BJ (cell line): Measurements from ENCODE around the gene EGFL7. TPM values are rescaled to one million over a fixed set of nuclear protein-coding genes. Genes with fewer than 3 reads are reported as not detected.

ENCODE experiments used
- CTCF ChIA-PET: fragments of 350-600 bp; formaldehyde crosslinking; extraction: SDS; loops from one replicate; lab custom pipeline; 2021; ENCODE audit warnings: antibody characterized with exemption, inconsistent platforms; lab: Yijun Ruan, JAX
- POLR2A ChIA-PET: fragments of 300-600 bp; sonication (Branson Sonifier 250); formaldehyde crosslinking; extraction: SDS; loops from one replicate; lab custom pipeline; 2021; ENCODE audit warnings: antibody characterized with exemption; lab: Charles Lee
- DNase-seq: peaks from one replicate; pipeline ENCODE4 v3.0.0-alpha.2; 2011; ENCODE audit warnings: low read depth
- H3K27me3 ChIP-seq: 2 replicates; pipeline ENCODE4 v1.6.0; 2011; ENCODE audit warnings: low read length; ENCODE audit not compliant: control insufficient read depth, insufficient read depth
- H3K36me3 ChIP-seq: 2 replicates; pipeline ENCODE4 v1.5.1; 2011; ENCODE audit warnings: low read length; ENCODE audit not compliant: control insufficient read depth, insufficient read depth
- H3K4me3 ChIP-seq: 2 replicates; pipeline ENCODE4 v1.5.1; 2011; ENCODE audit warnings: low read depth, mild to moderate bottlenecking, control low read depth, low read length
- polyA plus RNA-seq: library from polyadenylated mRNA; depleted of rRNA; stranded (reverse); fragments of >200 nt; gene quantifications from 2 replicates; pipeline ENCODE4 v1.2.3, GENCODE V29; 2011
- TF ChIP-seq, protein P1 (sequence below): IDR thresholded peaks from 2 replicates; pipeline ENCODE4 v1.5.1; 2011; ENCODE audit warnings: low read depth, mild to moderate bottlenecking, control low read depth, inconsistent platforms, low read length, moderate library complexity; ENCODE audit not compliant: insufficient read depth

EGFL7 gene
- polyA plus RNA-seq, 1 experiment = 26.9 TPM

DNA sequence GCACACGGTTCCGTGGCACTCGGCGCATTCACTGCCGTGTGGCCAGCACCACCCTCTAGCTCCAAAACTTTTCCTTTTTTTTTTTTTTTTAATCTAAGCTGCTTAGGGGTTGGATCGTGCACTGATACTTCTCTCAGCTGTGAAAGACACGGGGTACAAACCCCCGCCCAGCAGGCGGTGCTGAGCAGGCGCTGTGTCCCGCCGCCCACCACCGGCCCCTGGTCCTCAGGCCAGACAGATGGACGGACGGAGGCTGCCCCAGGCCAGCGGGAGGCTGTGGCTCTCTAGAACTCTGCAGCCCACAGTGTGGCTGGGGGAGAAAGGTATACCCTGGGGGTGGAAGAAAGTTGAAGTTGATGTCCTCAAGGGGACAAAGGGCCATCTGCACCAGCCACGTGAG, 18.3 kb downstream of the EGFL7 start:
- no peak for DNase-seq
- Histone ChIP-seq H3K27me3 (no peaks in the 10 kb centered on the region), H3K36me3 (peaks cover 4% of the 10 kb centered on the region), H3K4me3 (no peak overlapping the region)
- TF ChIP-seq, protein P1, sequence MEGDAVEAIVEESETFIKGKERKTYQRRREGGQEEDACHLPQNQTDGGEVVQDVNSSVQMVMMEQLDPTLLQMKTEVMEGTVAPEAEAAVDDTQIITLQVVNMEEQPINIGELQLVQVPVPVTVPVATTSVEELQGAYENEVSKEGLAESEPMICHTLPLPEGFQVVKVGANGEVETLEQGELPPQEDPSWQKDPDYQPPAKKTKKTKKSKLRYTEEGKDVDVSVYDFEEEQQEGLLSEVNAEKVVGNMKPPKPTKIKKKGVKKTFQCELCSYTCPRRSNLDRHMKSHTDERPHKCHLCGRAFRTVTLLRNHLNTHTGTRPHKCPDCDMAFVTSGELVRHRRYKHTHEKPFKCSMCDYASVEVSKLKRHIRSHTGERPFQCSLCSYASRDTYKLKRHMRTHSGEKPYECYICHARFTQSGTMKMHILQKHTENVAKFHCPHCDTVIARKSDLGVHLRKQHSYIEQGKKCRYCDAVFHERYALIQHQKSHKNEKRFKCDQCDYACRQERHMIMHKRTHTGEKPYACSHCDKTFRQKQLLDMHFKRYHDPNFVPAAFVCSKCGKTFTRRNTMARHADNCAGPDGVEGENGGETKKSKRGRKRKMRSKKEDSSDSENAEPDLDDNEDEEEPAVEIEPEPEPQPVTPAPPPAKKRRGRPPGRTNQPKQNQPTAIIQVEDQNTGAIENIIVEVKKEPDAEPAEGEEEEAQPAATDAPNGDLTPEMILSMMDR = no peak
- POLR2A ChIA-PET = no interaction called here
- CTCF ChIA-PET = interaction anchor here (1.5 to 5.0 kb wide), 2 partner anchors 9 to 13 kb away, joined by 4 to 47 read pairs; no protein-coding TSS in a partner anchor

DNA sequence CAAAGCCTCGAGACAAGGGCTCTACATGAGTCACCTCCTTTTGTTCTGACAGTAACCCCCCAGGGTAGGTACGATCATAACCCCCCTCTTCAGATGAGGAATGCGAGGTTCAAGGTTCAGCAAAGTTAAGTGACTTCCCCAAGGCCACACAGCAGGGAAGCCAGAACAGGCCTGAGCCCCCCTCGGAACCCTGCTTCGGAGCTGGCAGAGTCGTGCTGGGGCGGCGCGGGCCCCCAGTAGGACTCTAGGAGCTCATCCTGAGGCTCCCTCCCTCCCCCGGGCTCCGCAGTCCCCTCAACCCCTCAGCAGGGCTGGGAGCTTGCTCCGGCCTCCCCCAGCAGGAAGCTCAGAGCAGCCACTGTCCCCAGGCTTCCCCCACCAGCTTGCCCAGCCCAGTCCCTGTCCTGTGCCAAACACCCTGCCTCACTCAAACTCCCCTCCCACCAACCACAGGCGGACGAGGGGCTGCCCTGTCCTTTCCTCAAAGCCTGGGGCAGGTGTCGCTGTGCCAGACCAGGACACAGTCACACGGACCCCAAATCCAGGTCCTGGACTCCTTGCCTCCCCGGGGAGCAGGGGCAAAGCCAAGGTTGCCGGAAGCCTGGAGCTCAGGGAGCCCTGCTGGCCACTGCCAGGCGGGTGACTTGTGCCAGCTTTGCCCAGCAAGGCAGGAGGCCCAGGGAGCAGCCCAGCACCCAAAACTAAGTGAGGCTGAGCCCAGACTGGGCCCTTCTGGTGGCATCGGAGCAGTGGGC, 19.4 kb downstream of the EGFL7 start:
- no peaks in the 10 kb centered on the region for H3K27me3 ChIP-seq
- H3K4me3 ChIP-seq = no peak overlapping the region
- ChIA-PET POLR2A (no interaction called here), CTCF (interaction anchor here (0.5 to 5.0 kb wide), 3 partner anchors 10 to 17 kb away, joined by 4 to 47 read pairs (median 6); no protein-coding TSS in a partner anchor)
- no peak for DNase-seq
- H3K36me3 ChIP-seq = no peaks in the 10 kb centered on the region
- TF ChIP-seq, protein P1 = no peak

DNA sequence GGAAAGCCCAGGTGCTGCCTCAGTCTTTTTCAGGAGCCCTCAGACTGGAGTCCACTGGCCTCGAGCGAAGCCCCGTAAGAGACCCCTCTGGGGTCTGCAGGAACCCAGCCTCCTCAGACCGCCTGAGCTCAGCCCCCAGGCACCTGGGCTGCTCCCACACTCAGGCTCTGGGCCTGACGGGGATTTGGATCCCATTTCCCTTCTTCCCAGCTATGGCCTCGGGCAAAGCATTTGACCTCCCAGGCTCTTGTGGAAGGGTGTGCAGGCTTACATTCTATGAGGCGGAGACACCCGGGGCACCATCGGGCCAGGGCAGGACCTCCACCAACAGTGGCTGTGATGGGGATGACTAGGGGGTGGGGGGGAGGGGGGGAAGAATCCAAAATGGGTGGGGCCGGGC, 20.0 kb downstream of the EGFL7 start:
- H3K27me3 ChIP-seq = no peaks in the 10 kb centered on the region
- CTCF ChIA-PET = interaction anchor here (1.1 to 5.0 kb wide), 2 partner anchors 11 to 16 kb away, joined by 3 to 47 read pairs; no protein-coding TSS in a partner anchor
- no peak for DNase-seq
- no peak overlapping the region for H3K4me3 ChIP-seq
- H3K36me3 ChIP-seq = no peaks in the 10 kb centered on the region
- POLR2A ChIA-PET = no interaction called here
- TF ChIP-seq, protein P1 = no peak

DNA sequence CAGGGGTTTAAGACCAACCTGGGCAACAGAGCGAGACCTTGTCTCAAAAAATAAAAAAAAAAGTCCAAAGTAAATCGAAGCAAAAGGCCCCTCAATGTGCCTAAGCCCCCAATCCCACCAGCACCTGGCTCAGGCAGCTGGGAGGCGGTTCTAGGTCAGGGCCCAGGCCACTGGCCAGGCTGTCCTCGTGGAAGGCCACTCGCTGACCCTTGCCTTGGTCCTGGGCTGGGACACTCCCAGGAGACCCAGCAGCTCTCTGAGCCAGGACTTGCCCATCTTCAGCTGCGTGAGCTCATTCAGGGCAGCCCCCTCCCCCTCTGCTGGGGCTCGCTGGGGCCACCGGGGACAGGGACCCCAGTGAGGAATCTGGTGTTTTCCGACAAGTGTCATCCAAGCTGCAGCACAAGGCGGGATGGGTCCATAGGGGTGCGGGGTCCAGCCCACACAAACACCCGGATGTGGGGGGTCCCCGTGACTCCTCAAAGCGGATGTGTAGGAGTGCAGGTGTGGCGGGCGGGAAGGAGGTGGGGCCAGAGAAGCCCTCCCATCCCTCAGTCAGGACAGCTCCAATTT, 20.5 kb downstream of the EGFL7 start:
- TF ChIP-seq, protein P1 = no peak
- ChIA-PET POLR2A (no interaction called here), CTCF (interaction anchor here (0.9 to 5.0 kb wide), 3 partner anchors 11 to 53 kb away, joined by 3 to 47 read pairs (median 3); no protein-coding TSS in a partner anchor)
- DNase-seq = no peak
- no peaks in the 10 kb centered on the region for H3K36me3 ChIP-seq
- H3K4me3 ChIP-seq = no peak overlapping the region
- H3K27me3 ChIP-seq = no peaks in the 10 kb centered on the region

DNA sequence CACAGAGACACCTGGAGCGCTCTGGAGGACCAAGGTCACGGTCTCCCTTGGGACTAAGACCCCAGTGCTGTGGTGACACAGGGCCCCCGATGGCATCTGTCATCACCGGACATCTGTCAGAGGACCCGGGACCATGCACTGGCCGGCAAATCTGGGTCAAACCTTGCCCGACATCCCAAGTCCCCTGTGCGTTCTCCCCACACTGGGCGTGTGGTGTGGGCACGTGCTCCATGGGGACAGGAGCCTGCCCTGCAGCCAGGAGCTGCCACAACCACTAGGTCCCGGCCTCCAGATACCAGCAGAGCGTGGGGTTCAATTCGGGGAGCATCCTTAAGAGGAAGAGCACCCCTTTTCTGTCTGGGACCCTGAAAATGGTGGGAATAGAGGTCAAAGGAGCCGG, 21.0 kb downstream of the EGFL7 start:
- CTCF ChIA-PET = interaction anchor here (0.9 to 5.0 kb wide), 3 partner anchors 12 to 54 kb away, joined by 3 to 47 read pairs (median 3); no protein-coding TSS in a partner anchor
- POLR2A ChIA-PET = no interaction called here

More for the DNA sequence above, 21.0 kb downstream of the EGFL7 start:
- DNase-seq = no peak
- TF ChIP-seq, protein P1 = no peak
- no peaks in the 10 kb centered on the region for H3K36me3 ChIP-seq
- no peak overlapping the region for H3K4me3 ChIP-seq
- no peaks in the 10 kb centered on the region for H3K27me3 ChIP-seq
